Muscle layer of colon (tissue), 2 donors: ENCODE results near the gene SCGN.

Experiments
- H3K27ac ChIP-seq: one replicate; pipeline ENCODE4 v1.7.0; 2013; ENCODE audit warnings: low read depth, mild to moderate bottlenecking, low read length, moderate library complexity
- H3K27me3 ChIP-seq, 2 donors: one replicate each; pipeline ENCODE4 v1.7.0; 2013; ENCODE audit warnings: low read length in 2 of 2, mild to moderate bottlenecking in 2 of 2; ENCODE audit not compliant: insufficient read depth in 2 of 2, control insufficient read depth in 1 of 2
- H3K36me3 ChIP-seq: one replicate; pipeline ENCODE4 v1.7.0; 2013; ENCODE audit warnings: mild to moderate bottlenecking, low read length; ENCODE audit not compliant: insufficient read depth
- H3K4me1 ChIP-seq: one replicate; pipeline ENCODE4 v1.7.0; 2013; ENCODE audit warnings: mild to moderate bottlenecking, low read length; ENCODE audit not compliant: insufficient read depth
- H3K4me3 ChIP-seq, 2 donors: one replicate each; pipeline ENCODE4 v1.7.0; 2013; ENCODE audit warnings: low read length in 2 of 2, low read depth in 1 of 2, mild to moderate bottlenecking in 1 of 2, moderate library complexity in 1 of 2
- H3K9ac ChIP-seq: one replicate; pipeline ENCODE4 v1.7.0; 2013; ENCODE audit warnings: low read length
- H3K9me3 ChIP-seq: one replicate; pipeline ENCODE4 v1.7.0; 2013; ENCODE audit warnings: mild to moderate bottlenecking, low read length
- donor health status: abdominal sarcoma.
- donor health status: Adenocarcinoma of cecum.

SCGN gene

GRCh38 chr6:25623065-25623464 lies 28.9 kb upstream of the SCGN start:
- Histone ChIP-seq H3K36me3 (no peaks in the 10 kb centered on the region), H3K27me3 (no peaks in the 10 kb centered on the region), H3K4me3 (no peak overlapping the region), H3K9me3 (no peaks in the 10 kb centered on the region), H3K9ac (no peak overlapping the region), H3K4me1 (no peaks in the 10 kb centered on the region), H3K27ac (no peak overlapping the region)

GRCh38 chr6:25623879-25624278 lies 28.1 kb upstream of the SCGN start:
- Histone ChIP-seq H3K4me3 (no peak overlapping the region), H3K36me3 (no peaks in the 10 kb centered on the region), H3K27me3 (no peaks in the 10 kb centered on the region), H3K27ac (no peak overlapping the region), H3K9ac (no peak overlapping the region), H3K4me1 (no peaks in the 10 kb centered on the region), H3K9me3 (no peaks in the 10 kb centered on the region)

GRCh38 chr6:25627001-25627400 lies 25.0 kb upstream of the SCGN start:
- no peaks in the 10 kb centered on the region for H3K4me1 ChIP-seq
- no peak overlapping the region for H3K4me3 ChIP-seq
- no peaks in the 10 kb centered on the region for H3K36me3 ChIP-seq
- no peaks in the 10 kb centered on the region for H3K9me3 ChIP-seq
- H3K27ac ChIP-seq: no peak overlapping the region
- no peak overlapping the region for H3K9ac ChIP-seq
- H3K27me3 ChIP-seq: no peaks in the 10 kb centered on the region

- H3K4me1 ChIP-seq: no peaks in the 10 kb centered on the region
- H3K9me3 ChIP-seq: no peaks in the 10 kb centered on the region
- H3K27ac ChIP-seq: no peak overlapping the region
- no peaks in the 10 kb centered on the region for H3K27me3 ChIP-seq
- no peak overlapping the region for H3K9ac ChIP-seq
- H3K36me3 ChIP-seq: no peaks in the 10 kb centered on the region
- H3K4me3 ChIP-seq: no peak overlapping the region
Observed at GRCh38 chr6:25628471-25629197, 23.4 kb upstream of the SCGN start.

- Histone ChIP-seq H3K27ac (no peak overlapping the region), H3K9ac (no peak overlapping the region), H3K4me3 (no peak overlapping the region), H3K27me3 (no peaks in the 10 kb centered on the region), H3K4me1 (no peaks in the 10 kb centered on the region), H3K9me3 (no peaks in the 10 kb centered on the region), H3K36me3 (no peaks in the 10 kb centered on the region)
Observed at GRCh38 chr6:25629198-25629576, 22.8 kb upstream of the SCGN start.

GRCh38 chr6:25630508-25631278 lies 21.3 kb upstream of the SCGN start:
- no peaks in the 10 kb centered on the region for H3K36me3 ChIP-seq
- H3K9ac ChIP-seq: no peak overlapping the region
- no peak overlapping the region for H3K4me3 ChIP-seq
- H3K27me3 ChIP-seq: no peaks in the 10 kb centered on the region
- H3K27ac ChIP-seq: no peak overlapping the region
- no peaks in the 10 kb centered on the region for H3K9me3 ChIP-seq
- no peaks in the 10 kb centered on the region for H3K4me1 ChIP-seq

GRCh38 chr6:25635886-25636317 lies 16.1 kb upstream of the SCGN start:
- no peaks in the 10 kb centered on the region for H3K27me3 ChIP-seq
- no peaks in the 10 kb centered on the region for H3K4me1 ChIP-seq
- H3K4me3 ChIP-seq: no peak overlapping the region
- H3K9ac ChIP-seq: no peak overlapping the region
- H3K36me3 ChIP-seq: no peaks in the 10 kb centered on the region
- H3K9me3 ChIP-seq: no peaks in the 10 kb centered on the region
- no peak overlapping the region for H3K27ac ChIP-seq

GRCh38 chr6:25637211-25637610 lies 14.8 kb upstream of the SCGN start:
- Histone ChIP-seq H3K9me3 (no peaks in the 10 kb centered on the region), H3K36me3 (no peaks in the 10 kb centered on the region), H3K4me1 (no peaks in the 10 kb centered on the region), H3K4me3 (no peak overlapping the region), H3K27me3 (no peaks in the 10 kb centered on the region), H3K9ac (no peak overlapping the region), H3K27ac (no peak overlapping the region)

- no peaks in the 10 kb centered on the region for H3K9me3 ChIP-seq
- no peak overlapping the region for H3K27ac ChIP-seq
- H3K36me3 ChIP-seq: no peaks in the 10 kb centered on the region
- no peaks in the 10 kb centered on the region for H3K27me3 ChIP-seq
- no peak overlapping the region for H3K9ac ChIP-seq
- no peak overlapping the region for H3K4me3 ChIP-seq
- H3K4me1 ChIP-seq: no peaks in the 10 kb centered on the region
Observed at GRCh38 chr6:25637960-25638434, 14.0 kb upstream of the SCGN start.

- no peak overlapping the region for H3K9ac ChIP-seq
- no peaks in the 10 kb centered on the region for H3K9me3 ChIP-seq
- H3K4me1 ChIP-seq: no peaks in the 10 kb centered on the region
- no peaks in the 10 kb centered on the region for H3K36me3 ChIP-seq
- H3K4me3 ChIP-seq: no peak overlapping the region
- H3K27me3 ChIP-seq: no peaks in the 10 kb centered on the region
- no peak overlapping the region for H3K27ac ChIP-seq
Observed at GRCh38 chr6:25639653-25640052, 12.4 kb upstream of the SCGN start.

- H3K4me3 ChIP-seq: no peak overlapping the region
- H3K9ac ChIP-seq: no peak overlapping the region
- no peak overlapping the region for H3K27ac ChIP-seq
- H3K9me3 ChIP-seq: no peaks in the 10 kb centered on the region
- H3K36me3 ChIP-seq: no peaks in the 10 kb centered on the region
- no peaks in the 10 kb centered on the region for H3K4me1 ChIP-seq
- H3K27me3 ChIP-seq: no peaks in the 10 kb centered on the region
Observed at GRCh38 chr6:25640446-25640845, 11.6 kb upstream of the SCGN start.
